Lung (tissue), 12 donors: Measurements from ENCODE around the gene C1orf116. TPM values are rescaled to one million over a fixed set of nuclear protein-coding genes. Genes with fewer than 3 reads are reported as not detected.
A peak's percentile ranks its signal among the peaks of the same experiment; 100 is the strongest.

Experiments used
- ATAC-seq: fragments of 200-7000 bp; cut with Tn5 transposase; one replicate; pipeline ENCODE4 v1.9.1; 2020; ENCODE audit warnings: moderate number of reproducible peaks; ENCODE audit not compliant: insufficient read depth, low FRiP score
- DNase-seq, 3 donors: peaks; one replicate each; pipeline ENCODE4 v3.0.0-alpha.2; 2013 to 2017
- H3K27ac ChIP-seq, 2 donors: one replicate each; pipeline ENCODE4 v1.5.1; 2013; ENCODE audit warnings: mild to moderate bottlenecking in 2 of 2, moderate library complexity in 2 of 2, control low read depth in 1 of 2, inconsistent platforms in 1 of 2, low read depth in 1 of 2, low read length in 1 of 2
- H3K27me3 ChIP-seq, 3 donors: one replicate each; pipeline ENCODE4 v1.5.1; 2013; ENCODE audit warnings: low read length in 2 of 3; ENCODE audit not compliant: control insufficient read depth in 3 of 3, insufficient read depth in 3 of 3
- H3K36me3 ChIP-seq, 4 donors: one replicate each; pipeline ENCODE4 v1.5.1; 2013; ENCODE audit warnings: low read length in 4 of 4, mild to moderate bottlenecking in 1 of 4, moderate library complexity in 1 of 4; ENCODE audit not compliant: control insufficient read depth in 4 of 4, insufficient read depth in 4 of 4
- H3K4me1 ChIP-seq, 5 donors: one replicate each; pipeline ENCODE4 v1.5.1; 2013; ENCODE audit warnings: low read length in 5 of 5, mild to moderate bottlenecking in 2 of 5, moderate library complexity in 1 of 5; ENCODE audit not compliant: control insufficient read depth in 5 of 5, insufficient read depth in 5 of 5
- H3K4me3 ChIP-seq: one replicate; pipeline ENCODE4 v1.5.1; 2013; ENCODE audit warnings: mild to moderate bottlenecking, control low read depth, moderate library complexity
- H3K9ac ChIP-seq, 2 donors: one replicate each; pipeline ENCODE4 v1.5.1; 2013; ENCODE audit warnings: low read length in 2 of 2, control low read depth in 1 of 2; ENCODE audit not compliant: insufficient read depth in 1 of 2
- H3K9me3 ChIP-seq, 4 donors: one replicate each; pipeline ENCODE4 v1.5.1; 2013; ENCODE audit warnings: low read length in 3 of 4, mild to moderate bottlenecking in 1 of 4, moderate library complexity in 1 of 4; ENCODE audit not compliant: control insufficient read depth in 4 of 4, insufficient read depth in 3 of 4
- WGBS, 2 donors: extraction: QIAGEN DNeasy Blood & Tissue Kit; methylation state at CpG; one replicate each; pipeline ENCODE4 v1.1.7; 2013; 5-methylcytosine and 5-hydroxymethylcytosine counted together
- polyA plus RNA-seq, 2 donors: library from polyadenylated mRNA; stranded (reverse); fragments of 200-250 nt; gene quantifications; one replicate each; pipeline ENCODE4 v1.2.1, GENCODE V29; 2013
- total RNA-seq, 2 donors: library from RNA; depleted of rRNA in 1 of 2; stranded (reverse); fragments of >200 nt in 1 of 2; gene quantifications; one replicate each; pipeline ENCODE4 v1.2.1, GENCODE V29; 2014 to 2021
- TF ChIP-seq, protein P1 (sequence below): IDR thresholded peaks from 2 replicates; pipeline ENCODE4 v1.5.1; 2012; ENCODE audit warnings: mild to moderate bottlenecking; ENCODE audit errors: control extremely low read depth, extremely low read depth
- donor health status: control.
- donor health status: control.
- donor health status: Bipolar disorder and iron deficiency.
- donor health status: healthy.
- donor health status: DM: yes; HTN: yes; CAD: no.

C1orf116 gene
- total and polyA plus RNA-seq, 4 donors: 27.7 to 130 (median 91.6) TPM

DNA sequence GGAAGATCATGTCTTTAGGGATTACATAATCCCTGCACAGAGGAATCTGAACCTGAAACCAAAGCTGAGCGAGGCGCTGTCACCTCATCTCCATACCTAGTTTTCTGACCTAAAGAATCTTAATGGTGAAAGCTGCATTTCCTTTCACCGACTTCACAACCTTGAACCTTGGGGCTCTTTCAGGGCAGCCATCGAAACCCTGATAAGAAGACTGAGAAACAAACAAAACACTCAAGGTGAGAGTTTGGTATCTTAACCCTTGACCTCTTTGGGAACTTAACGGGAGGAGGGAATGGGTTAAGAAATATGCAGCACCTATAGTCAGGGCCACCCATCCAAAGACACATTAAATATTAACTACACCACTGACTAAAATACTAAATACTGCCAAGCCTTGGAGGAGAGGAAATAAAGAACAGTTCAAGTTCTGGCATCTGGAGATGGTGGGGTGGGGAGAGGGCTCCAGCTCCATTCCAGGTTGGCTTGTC is 2.0 kb downstream of the C1orf116 start:
- Histone ChIP-seq H3K27ac (peak overlapping the region in 1 of 2 donors; percentile 93), H3K9me3 (peaks cover 0 to 1% (median 0%) of the 10 kb centered on the region in 4 donors), H3K36me3 (no peaks in the 10 kb centered on the region), H3K27me3 (no peaks in the 10 kb centered on the region), H3K9ac (peak overlapping the region in 1 of 2 donors; percentile 81), H3K4me3 (peak overlapping the region; percentile 53), H3K4me1 (peaks cover 3 to 13% (median 7%) of the 10 kb centered on the region in 5 donors)
- 58 to 79% methylated on average over 5 of the region's 5 CpGs for WGBS, 2 donors
- TF ChIP-seq, protein P1, sequence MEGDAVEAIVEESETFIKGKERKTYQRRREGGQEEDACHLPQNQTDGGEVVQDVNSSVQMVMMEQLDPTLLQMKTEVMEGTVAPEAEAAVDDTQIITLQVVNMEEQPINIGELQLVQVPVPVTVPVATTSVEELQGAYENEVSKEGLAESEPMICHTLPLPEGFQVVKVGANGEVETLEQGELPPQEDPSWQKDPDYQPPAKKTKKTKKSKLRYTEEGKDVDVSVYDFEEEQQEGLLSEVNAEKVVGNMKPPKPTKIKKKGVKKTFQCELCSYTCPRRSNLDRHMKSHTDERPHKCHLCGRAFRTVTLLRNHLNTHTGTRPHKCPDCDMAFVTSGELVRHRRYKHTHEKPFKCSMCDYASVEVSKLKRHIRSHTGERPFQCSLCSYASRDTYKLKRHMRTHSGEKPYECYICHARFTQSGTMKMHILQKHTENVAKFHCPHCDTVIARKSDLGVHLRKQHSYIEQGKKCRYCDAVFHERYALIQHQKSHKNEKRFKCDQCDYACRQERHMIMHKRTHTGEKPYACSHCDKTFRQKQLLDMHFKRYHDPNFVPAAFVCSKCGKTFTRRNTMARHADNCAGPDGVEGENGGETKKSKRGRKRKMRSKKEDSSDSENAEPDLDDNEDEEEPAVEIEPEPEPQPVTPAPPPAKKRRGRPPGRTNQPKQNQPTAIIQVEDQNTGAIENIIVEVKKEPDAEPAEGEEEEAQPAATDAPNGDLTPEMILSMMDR: no peak
- no peak for ATAC-seq
- peak in 1 of 3 donors; percentile 50 for DNase-seq

GRCh38 chr1:207029701-207030521 is 2.6 kb downstream of the C1orf116 start:
- H3K9ac ChIP-seq: peak overlapping the region in 1 of 2 donors; percentile 65
- no peaks in the 10 kb centered on the region for H3K27me3 ChIP-seq
- TF ChIP-seq, protein P1: no peak
- H3K4me3 ChIP-seq: no peak overlapping the region
- peak overlapping the region in 1 of 2 donors; percentile 93 for H3K27ac ChIP-seq
- peaks cover 3 to 14% (median 8%) of the 10 kb centered on the region in 5 donors for H3K4me1 ChIP-seq
- 64 to 84% methylated on average over 5 of the region's 5 CpGs for WGBS, 2 donors
- no peak for DNase-seq
- no peaks in the 10 kb centered on the region for H3K36me3 ChIP-seq
- peaks cover 0 to 1% (median 0%) of the 10 kb centered on the region in 4 donors for H3K9me3 ChIP-seq
- ATAC-seq: no peak

DNA sequence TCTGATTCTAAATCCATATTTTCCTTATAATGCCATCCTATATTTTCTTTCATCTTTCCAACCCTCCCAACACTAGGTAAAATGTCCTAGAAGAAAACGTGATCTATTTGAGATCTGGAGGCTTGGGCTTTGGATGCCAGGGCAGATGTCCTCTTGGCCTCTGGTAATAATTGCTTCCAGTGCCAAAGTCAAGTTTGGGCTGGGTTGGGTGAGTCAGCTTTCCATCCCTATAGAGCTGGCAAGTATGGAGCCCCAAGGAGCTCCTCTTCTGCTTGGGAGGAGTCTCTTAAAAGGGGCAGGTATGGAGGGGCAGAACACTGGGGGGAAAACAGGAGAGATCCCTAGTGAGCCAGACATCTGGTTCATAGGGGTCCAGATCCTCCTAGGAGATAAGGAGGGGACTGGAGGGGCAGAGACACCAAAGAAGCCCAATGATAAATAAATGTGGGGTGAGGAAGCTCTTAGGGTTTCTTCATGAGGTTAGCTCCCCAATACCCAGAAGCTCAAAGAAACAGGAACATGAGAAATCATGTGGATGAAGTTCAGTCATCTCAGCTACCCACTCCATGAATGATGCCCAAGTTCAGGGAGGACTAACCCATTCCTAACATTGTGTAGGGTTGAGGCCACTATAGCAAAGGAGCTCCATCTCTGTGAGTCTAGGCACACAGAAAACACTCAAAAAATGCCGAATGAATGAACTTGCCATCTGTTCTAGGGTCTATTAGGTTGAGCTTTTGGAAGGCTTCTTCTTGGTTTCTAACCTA is 3.5 kb downstream of the C1orf116 start:
- no peak for DNase-seq
- no peaks in the 10 kb centered on the region for H3K27me3 ChIP-seq
- H3K4me1 ChIP-seq: peaks cover 3 to 21% (median 11%) of the 10 kb centered on the region in 5 donors
- TF ChIP-seq, protein P1: no peak
- no peak overlapping the region for H3K9ac ChIP-seq
- peaks cover 0 to 1% (median 0%) of the 10 kb centered on the region in 4 donors for H3K9me3 ChIP-seq
- 67 to 76% methylated on average over 2 of the region's 2 CpGs for WGBS, 2 donors
- peak overlapping the region in 1 of 2 donors; percentile 66 for H3K27ac ChIP-seq
- H3K36me3 ChIP-seq: no peaks in the 10 kb centered on the region
- no peak overlapping the region for H3K4me3 ChIP-seq
- no peak for ATAC-seq
